Muscle layer of duodenum (tissue), 2 donors: ENCODE measurements around the gene KDF1.
A peak's percentile ranks its signal among the peaks of the same experiment; 100 is the strongest.

Experiments
- H3K27ac ChIP-seq: one replicate; pipeline ENCODE4 v1.7.0; 2013; ENCODE audit warnings: mild to moderate bottlenecking, low read length
- H3K27me3 ChIP-seq: one replicate; pipeline ENCODE4 v1.7.0; 2013; ENCODE audit warnings: low read depth, mild to moderate bottlenecking, control low read depth, low read length
- H3K36me3 ChIP-seq, 2 donors: one replicate each; pipeline ENCODE4 v1.7.0; 2013; ENCODE audit warnings: low read length in 2 of 2, control low read depth in 1 of 2, mild to moderate bottlenecking in 1 of 2; ENCODE audit not compliant: insufficient read depth in 2 of 2, control insufficient read depth in 1 of 2
- H3K4me1 ChIP-seq, 2 donors: one replicate each; pipeline ENCODE4 v1.7.0; 2013; ENCODE audit warnings: low read length in 2 of 2, mild to moderate bottlenecking in 2 of 2, control low read depth in 1 of 2, moderate library complexity in 1 of 2; ENCODE audit not compliant: insufficient read depth in 2 of 2, control insufficient read depth in 1 of 2
- H3K4me3 ChIP-seq, 2 donors: one replicate each; pipeline ENCODE4 v1.7.0; 2013; ENCODE audit warnings: low read length in 2 of 2, low read depth in 1 of 2, mild to moderate bottlenecking in 1 of 2
- H3K9me3 ChIP-seq, 2 donors: one replicate each; pipeline ENCODE4 v1.7.0; 2013; ENCODE audit warnings: low read length in 2 of 2, control low read depth in 1 of 2, mild to moderate bottlenecking in 1 of 2; ENCODE audit not compliant: control insufficient read depth in 1 of 2
- donor health status: healthy.

KDF1 gene

DNA sequence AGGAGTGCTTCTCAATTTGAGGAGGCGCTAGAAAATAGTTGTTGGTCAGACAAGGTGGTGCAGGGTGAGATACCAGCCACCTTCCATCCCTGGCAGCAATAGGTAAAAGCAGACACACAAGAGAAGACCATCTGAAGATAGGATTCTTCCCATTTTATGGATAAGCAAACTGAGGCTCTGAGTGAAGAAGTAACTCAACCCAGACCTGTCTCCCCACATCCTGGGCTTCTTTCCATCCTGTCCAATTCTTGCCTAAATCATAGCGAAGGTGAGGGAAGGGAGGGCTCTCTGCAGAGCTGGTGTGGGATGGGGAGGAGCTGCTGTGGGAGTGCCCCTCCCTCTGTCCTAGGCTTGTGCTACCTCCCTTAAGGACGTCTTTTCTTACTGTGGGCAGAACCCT lies 11.3 kb upstream of the KDF1 start:
- no peaks in the 10 kb centered on the region for H3K4me1 ChIP-seq
- H3K4me3 ChIP-seq, result no peak overlapping the region
- H3K9me3 ChIP-seq, result no peaks in the 10 kb centered on the region
- no peaks in the 10 kb centered on the region for H3K36me3 ChIP-seq
- no peak overlapping the region for H3K27ac ChIP-seq
- no peaks in the 10 kb centered on the region for H3K27me3 ChIP-seq

DNA sequence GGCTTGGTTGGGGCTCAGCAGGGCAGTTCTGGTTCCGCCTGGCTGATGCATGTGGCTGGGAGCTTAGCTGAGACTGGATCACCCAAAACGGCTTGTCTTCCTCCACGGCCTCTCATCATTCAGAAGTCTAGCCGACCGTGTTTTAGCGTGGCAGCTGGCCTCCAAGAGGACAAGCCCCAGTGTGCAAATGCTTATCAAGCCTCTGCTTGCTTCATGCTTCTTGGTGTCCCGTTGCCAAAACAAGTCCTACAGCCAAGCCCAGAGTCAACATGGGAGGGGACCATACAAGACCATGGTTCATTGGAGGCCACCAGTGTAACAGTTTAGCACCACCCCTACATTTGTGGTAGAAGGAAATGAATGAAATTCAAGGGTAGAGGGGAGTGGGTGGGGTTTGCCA lies 10.5 kb upstream of the KDF1 start:
- Histone ChIP-seq H3K4me1 (no peaks in the 10 kb centered on the region), H3K4me3 (no peak overlapping the region), H3K27ac (no peak overlapping the region), H3K36me3 (no peaks in the 10 kb centered on the region), H3K27me3 (no peaks in the 10 kb centered on the region), H3K9me3 (no peaks in the 10 kb centered on the region)

DNA sequence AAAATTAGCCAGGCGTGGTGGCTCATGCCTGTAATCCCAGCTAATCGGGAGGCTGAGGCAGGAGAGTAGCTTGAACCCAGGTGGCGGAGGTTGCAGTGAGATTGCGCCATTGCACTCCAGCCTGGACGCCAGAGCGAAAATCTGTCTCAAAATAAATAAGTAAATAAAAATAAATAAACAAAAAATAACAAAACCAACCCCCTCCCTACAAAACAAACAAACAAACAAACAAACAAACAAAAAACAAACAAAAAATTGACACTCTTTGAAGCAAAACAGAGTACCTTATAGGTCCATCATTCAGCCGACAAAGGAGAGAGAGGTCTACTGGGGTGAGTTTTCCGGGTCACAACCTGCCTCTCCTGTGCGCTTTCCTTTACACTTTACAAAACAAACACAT lies 5.4 kb upstream of the KDF1 start:
- Histone ChIP-seq H3K27ac (no peak overlapping the region), H3K4me3 (no peak overlapping the region), H3K27me3 (peaks cover 3% of the 10 kb centered on the region), H3K36me3 (no peaks in the 10 kb centered on the region), H3K9me3 (no peaks in the 10 kb centered on the region), H3K4me1 (no peaks in the 10 kb centered on the region)

DNA sequence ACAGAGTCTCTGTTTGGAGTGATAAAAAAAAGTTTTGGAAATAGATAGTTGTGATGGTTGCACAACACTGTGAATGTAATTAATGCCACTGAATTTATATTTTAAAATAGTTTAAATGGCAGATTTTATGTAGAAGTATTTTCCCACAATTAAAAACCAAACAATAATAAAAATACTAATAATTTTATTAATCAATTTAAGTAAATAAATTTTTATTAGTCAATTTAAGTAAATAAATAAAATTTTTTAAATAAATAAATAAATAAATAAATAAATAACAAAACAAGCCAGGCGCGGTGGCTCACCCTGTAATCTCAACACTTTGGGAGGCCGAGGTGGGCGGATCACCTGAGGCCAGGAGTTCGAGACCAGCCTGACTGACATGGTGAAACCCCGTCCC lies 4.9 kb upstream of the KDF1 start:
- peaks cover 7% of the 10 kb centered on the region for H3K27me3 ChIP-seq
- no peak overlapping the region for H3K4me3 ChIP-seq
- H3K36me3 ChIP-seq, result no peaks in the 10 kb centered on the region
- H3K9me3 ChIP-seq, result no peaks in the 10 kb centered on the region
- H3K4me1 ChIP-seq, result peaks cover 0 to 2% of the 10 kb centered on the region in 2 donors
- H3K27ac ChIP-seq, result no peak overlapping the region

DNA sequence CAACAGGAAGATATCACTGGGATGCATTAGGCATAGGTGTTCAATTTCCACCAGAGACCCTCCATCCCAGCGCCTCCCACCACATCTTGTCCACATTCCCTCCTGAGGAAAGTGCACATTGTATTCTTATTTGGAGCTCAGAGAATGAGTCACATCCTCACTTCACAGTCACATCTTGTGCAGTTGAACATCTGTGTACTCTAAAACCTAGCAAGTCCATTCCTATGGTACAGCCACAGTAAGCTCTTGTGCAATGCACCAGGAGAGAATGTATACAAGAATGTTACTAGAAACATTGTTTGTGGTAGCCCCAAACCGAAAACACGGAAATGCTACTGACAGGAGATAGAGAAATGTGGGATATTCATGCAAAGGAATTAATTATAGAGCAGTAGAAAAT lies 1.6 kb upstream of the KDF1 start:
- Histone ChIP-seq H3K36me3 (no peaks in the 10 kb centered on the region), H3K4me1 (peaks cover 0 to 8% of the 10 kb centered on the region in 2 donors), H3K4me3 (no peak overlapping the region), H3K9me3 (no peaks in the 10 kb centered on the region), H3K27me3 (peaks cover 28% of the 10 kb centered on the region), H3K27ac (no peak overlapping the region)

DNA sequence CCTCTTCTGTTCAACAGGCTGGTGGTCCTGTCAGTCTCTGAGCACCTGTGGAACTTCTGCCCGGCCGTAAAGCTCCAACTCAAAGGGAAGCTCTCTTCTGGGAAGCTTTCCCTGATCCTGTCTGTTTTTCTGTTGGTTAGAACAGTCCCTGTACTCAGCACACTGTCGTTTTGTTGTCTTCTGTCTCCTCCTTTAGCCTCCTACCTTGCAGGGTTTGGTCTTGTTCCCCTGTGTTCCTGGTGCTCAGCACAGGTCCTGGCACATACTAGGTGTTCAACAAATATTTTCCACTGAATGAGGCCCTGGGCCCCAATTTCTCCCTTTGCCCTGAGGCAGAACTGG lies 328 bp upstream of the KDF1 start:
- Histone ChIP-seq H3K4me1 (peaks cover 0 to 8% of the 10 kb centered on the region in 2 donors), H3K4me3 (peak overlapping the region in 1 of 2 donors; percentile 48), H3K27me3 (peaks cover 28% of the 10 kb centered on the region), H3K27ac (peak overlapping the region; percentile 63), H3K9me3 (peaks cover 5 to 7% of the 10 kb centered on the region in 2 donors), H3K36me3 (no peaks in the 10 kb centered on the region)

DNA sequence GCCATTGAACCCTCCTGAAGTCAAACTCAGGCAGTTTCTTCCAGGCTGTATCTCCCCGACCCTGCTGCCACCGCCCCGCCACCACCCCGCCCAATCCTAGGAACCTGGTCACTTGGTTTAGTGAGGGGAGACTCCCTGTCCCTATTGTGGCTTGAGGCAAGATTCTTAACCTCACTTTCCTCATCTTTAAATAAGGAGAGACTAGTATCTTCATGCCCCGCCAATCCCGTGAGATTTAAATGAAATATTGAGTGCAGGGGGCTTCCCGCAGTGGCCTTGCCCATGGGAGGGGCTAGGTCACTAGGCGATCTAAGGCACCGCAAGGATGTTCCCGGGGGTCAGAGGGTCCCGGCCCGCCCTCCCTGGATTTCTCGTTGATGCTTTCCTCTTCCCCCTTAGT lies 998 bp downstream of the KDF1 start:
- Histone ChIP-seq H3K27ac (no peak overlapping the region), H3K36me3 (no peaks in the 10 kb centered on the region), H3K27me3 (peaks cover 28% of the 10 kb centered on the region), H3K4me1 (peaks cover 0 to 8% of the 10 kb centered on the region in 2 donors), H3K9me3 (peaks cover 5 to 11% of the 10 kb centered on the region in 2 donors), H3K4me3 (peak overlapping the region in 1 of 2 donors; percentile 26)

DNA sequence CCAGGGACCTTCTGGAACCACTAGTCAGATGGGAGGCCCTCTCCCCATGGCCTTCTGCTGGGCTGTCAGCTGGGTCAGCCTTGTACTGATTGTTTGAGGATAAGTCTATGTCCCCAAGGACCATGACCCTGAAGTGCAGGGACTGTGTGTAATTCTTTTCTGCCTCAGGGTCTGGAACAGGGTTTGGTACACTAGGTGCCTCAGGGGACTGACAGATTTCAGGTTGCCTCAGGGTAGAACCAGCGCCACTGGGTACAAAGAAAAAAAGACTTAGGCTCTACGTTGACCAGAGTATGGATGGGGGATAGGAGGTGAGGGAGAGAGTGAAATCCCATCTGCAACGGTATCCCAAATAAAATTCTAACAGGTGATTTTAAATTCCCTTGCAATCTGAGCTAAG lies 3.0 kb downstream of the KDF1 start:
- H3K4me3 ChIP-seq, result no peak overlapping the region
- no peak overlapping the region for H3K27ac ChIP-seq
- H3K4me1 ChIP-seq, result peaks cover 0 to 8% of the 10 kb centered on the region in 2 donors
- H3K36me3 ChIP-seq, result no peaks in the 10 kb centered on the region
- peaks cover 28% of the 10 kb centered on the region for H3K27me3 ChIP-seq
- H3K9me3 ChIP-seq, result peaks cover 5 to 11% of the 10 kb centered on the region in 2 donors

DNA sequence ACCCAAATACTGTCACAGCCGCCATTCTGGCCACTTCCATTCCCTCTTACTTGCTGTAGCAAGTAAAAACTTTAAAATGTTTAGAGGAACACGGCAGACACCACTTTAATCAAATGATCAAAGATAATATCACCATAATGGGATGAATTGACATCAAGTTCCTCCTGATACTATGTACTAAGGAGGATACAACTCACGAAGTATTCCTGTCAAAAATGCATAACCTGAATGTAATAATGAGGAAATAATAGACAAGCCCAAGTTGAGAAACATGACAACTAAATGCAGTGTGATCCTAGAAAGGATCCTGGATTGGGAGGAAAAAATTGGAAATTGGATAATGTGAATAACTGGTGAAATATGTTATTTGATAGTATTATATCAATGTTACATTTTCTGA lies 3.9 kb downstream of the KDF1 start:
- H3K9me3 ChIP-seq, result peaks cover 5 to 11% of the 10 kb centered on the region in 2 donors
- H3K27me3 ChIP-seq, result peaks cover 28% of the 10 kb centered on the region
- H3K27ac ChIP-seq, result no peak overlapping the region
- H3K4me1 ChIP-seq, result peaks cover 0 to 8% of the 10 kb centered on the region in 2 donors
- no peak overlapping the region for H3K4me3 ChIP-seq
- H3K36me3 ChIP-seq, result no peaks in the 10 kb centered on the region

DNA sequence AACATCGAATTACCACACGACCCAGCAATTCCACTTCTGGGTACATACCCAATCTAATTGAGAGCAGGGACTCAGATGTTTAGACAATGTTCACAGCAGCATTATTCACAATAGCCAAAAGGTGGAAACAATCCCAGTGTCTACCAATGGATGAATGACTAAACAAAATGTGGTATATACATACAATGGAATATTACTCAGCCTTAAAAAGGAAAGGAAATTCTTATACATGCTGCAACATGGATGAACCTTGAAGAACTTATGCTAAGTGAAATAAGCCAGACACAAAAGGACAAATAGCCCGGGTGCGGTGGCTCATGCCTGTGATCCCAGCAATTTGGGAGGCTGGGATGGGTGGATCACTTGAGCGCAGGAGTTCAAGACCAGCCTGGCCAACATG lies 6.9 kb downstream of the KDF1 start:
- H3K9me3 ChIP-seq, result peaks cover 5 to 11% of the 10 kb centered on the region in 2 donors
- H3K36me3 ChIP-seq, result no peaks in the 10 kb centered on the region
- H3K27me3 ChIP-seq, result peaks cover 3% of the 10 kb centered on the region
- no peaks in the 10 kb centered on the region for H3K4me1 ChIP-seq
- no peak overlapping the region for H3K4me3 ChIP-seq
- H3K27ac ChIP-seq, result no peak overlapping the region

DNA sequence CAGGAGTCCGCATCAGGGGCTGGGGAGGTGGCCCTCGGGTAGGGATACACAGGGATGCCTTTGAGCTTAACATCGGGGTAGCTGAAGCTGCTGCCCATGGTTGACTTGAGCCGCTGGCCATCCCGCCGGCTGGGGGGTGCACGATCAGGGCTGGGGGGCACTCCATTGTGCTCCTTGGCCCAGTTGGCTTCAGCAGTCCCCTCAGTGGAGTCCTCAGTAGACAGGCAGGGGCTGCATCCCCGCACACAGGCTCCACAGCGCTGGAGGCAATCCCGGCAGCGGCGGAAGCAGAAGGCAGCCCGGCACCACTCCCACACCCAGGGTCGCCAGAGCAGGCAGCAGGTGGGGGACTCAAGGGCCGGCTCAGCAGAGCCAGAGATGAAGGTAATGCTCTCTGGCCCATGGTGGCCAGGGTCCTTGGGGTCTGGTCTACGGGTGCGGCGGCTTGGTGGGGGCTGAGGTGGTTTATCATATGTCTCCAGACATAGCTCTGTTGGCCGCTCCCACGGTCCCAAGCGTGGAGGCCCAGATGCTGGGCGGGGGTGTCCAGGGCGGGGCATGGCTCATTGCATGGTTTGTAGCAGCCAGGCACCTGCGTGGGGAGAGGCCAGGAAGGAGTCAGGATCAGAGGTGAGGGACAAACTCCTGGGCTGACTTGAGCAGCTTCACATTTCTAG lies 8.3 kb downstream of the KDF1 start:
- Histone ChIP-seq H3K27me3 (peaks cover under 1% of the 10 kb centered on the region), H3K4me1 (no peaks in the 10 kb centered on the region), H3K27ac (no peak overlapping the region), H3K4me3 (no peak overlapping the region), H3K9me3 (peaks cover 5 to 11% of the 10 kb centered on the region in 2 donors), H3K36me3 (peaks cover 0 to 5% of the 10 kb centered on the region in 2 donors)

DNA sequence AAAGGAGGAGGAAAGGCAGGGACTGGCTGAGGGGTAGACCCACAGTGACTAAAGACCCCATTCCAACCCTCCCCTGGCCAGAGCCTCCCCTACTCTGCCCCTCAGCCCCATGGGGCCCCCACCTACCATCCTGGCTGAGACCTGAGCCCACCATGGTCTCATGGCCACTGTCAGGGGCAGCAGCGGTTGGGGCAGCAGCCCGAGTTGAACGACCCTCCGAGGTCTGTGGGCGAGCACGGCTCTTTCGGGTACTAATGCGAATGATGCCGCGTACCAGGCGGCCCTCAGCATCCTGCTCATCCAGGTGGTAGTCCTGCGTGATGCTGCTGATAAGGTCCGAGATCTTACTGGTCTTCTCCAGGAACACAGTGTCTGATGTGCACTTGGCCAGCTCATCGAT lies 9.1 kb downstream of the KDF1 start:
- H3K27ac ChIP-seq, result no peak overlapping the region

More for the DNA sequence above, 9.1 kb downstream of the KDF1 start:
- no peaks in the 10 kb centered on the region for H3K4me1 ChIP-seq
- H3K36me3 ChIP-seq, result peaks cover 0 to 9% of the 10 kb centered on the region in 2 donors
- H3K4me3 ChIP-seq, result no peak overlapping the region
- H3K27me3 ChIP-seq, result no peaks in the 10 kb centered on the region
- H3K9me3 ChIP-seq, result peaks cover 3 to 8% of the 10 kb centered on the region in 2 donors
